ENCODE data around the gene ADAMTSL1.

Gene ADAMTSL1

GRCh38 chr9:18447541-18447940, 26.4 kb upstream of the ADAMTSL1 start (continued):
- no peak for TF ChIP-seq PRDM2 (tag by site-specific recombination; IDR thresholded peaks at IDR 0.05; ENCODE audit: borderline replicate concordance)
- TF ChIP-seq ZNF514 (tag by site-specific recombination; IDR thresholded peaks at IDR 0.05): no peak
- TF ChIP-seq ZBTB11 (tag by site-specific recombination; conservative IDR thresholded peaks at IDR 0.05; ENCODE audit: low read depth): no peak
- no peak for TF ChIP-seq ZNF10 (tag by site-specific recombination; IDR thresholded peaks at IDR 0.05)
- no peak for TF ChIP-seq ZNF26 (tag by site-specific recombination; IDR thresholded peaks at IDR 0.05)
- no peak for TF ChIP-seq TCF7L2 (IDR thresholded peaks at IDR 0.05; ENCODE audit: borderline replicate concordance, low read depth, low read length)
- no peak for TF ChIP-seq SP7 (tag by site-specific recombination; IDR thresholded peaks at IDR 0.05)
- TF ChIP-seq ZNF660 (tag by site-specific recombination; IDR thresholded peaks at IDR 0.05): no peak
- no peak for TF ChIP-seq ZNF571 (tag by site-specific recombination; IDR thresholded peaks at IDR 0.05)

GRCh38 chr9:18448101-18448500, 25.9 kb upstream of the ADAMTSL1 start:
- TF ChIP-seq ZNF747 (tag by site-specific recombination; IDR thresholded peaks at IDR 0.05): no peak
- TF ChIP-seq ZBTB21 (tag by site-specific recombination; IDR thresholded peaks at IDR 0.05): no peak
- no peak for TF ChIP-seq AEBP2 (tag by site-specific recombination; IDR thresholded peaks at IDR 0.05; ENCODE audit: borderline replicate concordance)
- no peak for TF ChIP-seq ZNF792 (tag by site-specific recombination; IDR thresholded peaks at IDR 0.05)
- no peak for TF ChIP-seq SALL2 (tag by site-specific recombination; IDR thresholded peaks at IDR 0.05; ENCODE audit: borderline replicate concordance)
- no peak for TF ChIP-seq HOXC10 (CRISPR knock-in tag; IDR thresholded peaks at IDR 0.05)
- no peak for TF ChIP-seq ZNF114 (tag by site-specific recombination; IDR thresholded peaks at IDR 0.05)
- TF ChIP-seq ZNF624 (tag by site-specific recombination; IDR thresholded peaks at IDR 0.05): no peak
- TF ChIP-seq ZNF677 (tag by site-specific recombination; IDR thresholded peaks at IDR 0.05): no peak
- Histone ChIP-seq H3K36me3 (ENCODE audit: control insufficient read depth in 2 of 2, insufficient read depth in 1 of 2, low read length in 2 of 2) (no peaks in the 10 kb centered on the region), H3K4me3 (ENCODE audit: low read depth, low read length) (no peak overlapping the region), H3K27ac (ENCODE audit: extremely low read depth, low read depth, low read length) (no peak overlapping the region), H3K9me3 (ENCODE audit: control insufficient read depth, insufficient read depth, low read depth, low read length) (no peaks in the 10 kb centered on the region), H3K4me1 (ENCODE audit: control insufficient read depth, insufficient read depth, low read length) (no peaks in the 10 kb centered on the region; the same call in 1 of the 2 replicates)
- ChIA-PET CTCF (interaction anchor here (0.6 to 0.9 kb wide), 5 partner anchors 21 to 343 kb away, joined by 3 to 7 read pairs (median 4); no protein-coding TSS in a partner anchor), POLR2A (interaction anchor here (0.7 kb wide), 1 partner anchor 982 kb away, joined by 3 read pairs; no protein-coding TSS in a partner anchor)
